H1 (cell line): Measurements from ENCODE around the gene MSI2. TPM values are rescaled to one million over a fixed set of nuclear protein-coding genes. Genes with fewer than 3 reads are reported as not detected.

Experiments
- CTCF ChIA-PET: fragments of 300-600 bp; sonication (Branson Sonifier 250); formaldehyde crosslinking; loops from one replicate; lab custom pipeline; 2021; ENCODE audit not compliant: partially characterized antibody; lab: Charles Lee
- POLR2A ChIA-PET: fragments of 300-600 bp; sonication (Branson Sonifier 250); formaldehyde crosslinking; loops from one replicate; lab custom pipeline; 2021; ENCODE audit warnings: inconsistent platforms; ENCODE audit not compliant: partially characterized antibody; lab: Charles Lee
- DNase-seq, 2 experiments: peaks; one replicate each; pipeline versions ENCODE4 v3.0.0 to v3.0.0-alpha.2; 2010 to 2022; ENCODE audit warnings: low spot score in 2 of 2, low read depth in 1 of 2, mixed read lengths in 1 of 2
- FAIRE-seq: peaks from 2 replicates; lab custom pipeline; 2011; peaks lifted over from hg19 to GRCh38; lab: Jason Lieb, UNC
- H2AFZ ChIP-seq: 2 replicates; pipeline ENCODE4 v1.8.1; 2012; ENCODE audit warnings: low read length, inconsistent platforms
- H2AK5ac ChIP-seq: 2 replicates; pipeline ENCODE4 v1.6.1; 2013; ENCODE audit warnings: low read depth, low read length
- H2BK120ac ChIP-seq: replicated peaks from 2 replicates; pipeline ENCODE3; 2013; ENCODE audit warnings: low read depth, low read length, inconsistent platforms
- H2BK12ac ChIP-seq: 2 replicates; pipeline ENCODE4 v1.6.1; 2013; ENCODE audit warnings: low read depth, low read length
- H2BK15ac ChIP-seq: 2 replicates; pipeline ENCODE4 v1.6.1; 2013; ENCODE audit warnings: low read length
- H2BK20ac ChIP-seq: 2 replicates; pipeline ENCODE4 v1.6.1; 2013; ENCODE audit warnings: low read length
- H2BK5ac ChIP-seq: 2 replicates; pipeline ENCODE4 v1.6.1; 2013; ENCODE audit warnings: low read depth, low read length
- H3K14ac ChIP-seq: 2 replicates; pipeline ENCODE4 v1.6.1; 2013; ENCODE audit warnings: inconsistent platforms; ENCODE audit not compliant: insufficient read length
- H3K18ac ChIP-seq: 2 replicates; pipeline ENCODE4 v1.6.1; 2013; ENCODE audit warnings: low read length; ENCODE audit errors: extremely low read depth
- H3K23ac ChIP-seq: 2 replicates; pipeline ENCODE4 v1.6.1; 2013; ENCODE audit warnings: inconsistent platforms; ENCODE audit not compliant: insufficient read length
- H3K23me2 ChIP-seq: 2 replicates; pipeline ENCODE4 v1.6.1; 2013; ENCODE audit warnings: low read depth, low read length
- H3K27ac ChIP-seq: 2 replicates; pipeline ENCODE4 v1.6.1; 2011; ENCODE audit warnings: low read depth, low read length, inconsistent platforms
- H3K27me3 ChIP-seq, 4 experiments: replicated peaks in 1 of 4; 1 replicate in 1 of 4; 2 replicates in 3 of 4; pipeline versions ENCODE4 v1.6.1 to v1.8.1; 2011 to 2013; ENCODE audit warnings: low read length in 3 of 4, mild to moderate bottlenecking in 3 of 4, inconsistent platforms in 2 of 4, mixed read lengths in 2 of 4, moderate library complexity in 1 of 4; ENCODE audit not compliant: control insufficient read depth in 3 of 4, insufficient read depth in 3 of 4; ENCODE audit errors: extremely low read depth in 1 of 4
- H3K36me3 ChIP-seq, 4 experiments: 2 replicates each; pipeline versions ENCODE4 v1.6.1 to v1.8.1; 2011 to 2013; ENCODE audit warnings: mild to moderate bottlenecking in 4 of 4, low read length in 3 of 4, moderate library complexity in 2 of 4, control low read depth in 1 of 4, inconsistent platforms in 1 of 4; ENCODE audit not compliant: insufficient read depth in 4 of 4, control insufficient read depth in 2 of 4
- H3K4ac ChIP-seq: replicated peaks from 2 replicates; pipeline ENCODE3; 2013; ENCODE audit warnings: low read length, low read depth, mixed read lengths, inconsistent platforms; ENCODE audit not compliant: insufficient read length
- H3K4me1 ChIP-seq, 4 experiments: replicated peaks in 1 of 4; 1 replicate in 1 of 4; 2 replicates in 3 of 4; pipeline versions ENCODE4 v1.6.1 to v1.8.1; 2011 to 2013; ENCODE audit warnings: low read length in 3 of 4, inconsistent platforms in 2 of 4, mixed read lengths in 1 of 4; ENCODE audit not compliant: insufficient read depth in 4 of 4, control insufficient read depth in 3 of 4
- H3K4me2 ChIP-seq, 2 experiments: 2 replicates each; pipeline versions ENCODE4 v1.6.1 to v1.8.1; 2011 to 2013; ENCODE audit warnings: low read depth in 2 of 2, low read length in 2 of 2, control low read depth in 1 of 2, inconsistent platforms in 1 of 2, mild to moderate bottlenecking in 1 of 2; ENCODE audit not compliant: insufficient read depth in 1 of 2
- H3K4me3 ChIP-seq, 4 experiments: fragments of 200-600, 300-600 bp in 1 of 4; sonication (generic), shearing (Covaris generic), sonication (Bioruptor Twin) in 1 of 4; 2 replicates each; pipeline versions ENCODE4 v1.5.1 to v1.8.1; 2011 to 2016; ENCODE audit warnings: low read length in 4 of 4, low read depth in 3 of 4, control low read depth in 2 of 4, inconsistent platforms in 2 of 4, mild to moderate bottlenecking in 2 of 4, mixed read lengths in 1 of 4, moderate library complexity in 1 of 4; ENCODE audit not compliant: insufficient read depth in 2 of 4; ENCODE audit errors: extremely low read depth in 1 of 4
- H3K56ac ChIP-seq: replicated peaks from 2 replicates; pipeline ENCODE3; 2013; ENCODE audit warnings: low read depth, mild to moderate bottlenecking, mixed read lengths, low read length, inconsistent platforms; ENCODE audit not compliant: insufficient read length
- H3K79me1 ChIP-seq: 2 replicates; pipeline ENCODE4 v1.6.1; 2013; ENCODE audit warnings: low read depth, low read length, control low read depth
- H3K79me2 ChIP-seq, 2 experiments: 2 replicates each; pipeline versions ENCODE4 v1.6.1 to v1.8.1; 2012 to 2013; ENCODE audit warnings: low read length in 2 of 2, mild to moderate bottlenecking in 2 of 2, inconsistent platforms in 1 of 2; ENCODE audit not compliant: insufficient read depth in 2 of 2, control insufficient read depth in 1 of 2
- H3K9ac ChIP-seq, 4 experiments: replicated peaks in 1 of 4; 1 replicate in 1 of 4; 2 replicates in 3 of 4; pipeline versions ENCODE4 v1.6.1 to v1.8.1; 2011 to 2013; ENCODE audit warnings: low read depth in 3 of 4, low read length in 3 of 4, control low read depth in 2 of 4, mild to moderate bottlenecking in 2 of 4, moderate library complexity in 2 of 4, inconsistent platforms in 1 of 4; ENCODE audit errors: extremely low read depth in 1 of 4
- H3K9me3 ChIP-seq, 2 experiments: 2 replicates each; pipeline versions ENCODE4 v1.6.1 to v1.8.1; 2012 to 2013; ENCODE audit warnings: mild to moderate bottlenecking in 2 of 2, moderate library complexity in 2 of 2, control low read depth in 1 of 2, inconsistent platforms in 1 of 2, low read depth in 1 of 2, low read length in 1 of 2, mixed read lengths in 1 of 2; ENCODE audit not compliant: insufficient read depth in 2 of 2
- H4K20me1 ChIP-seq, 2 experiments: replicated peaks in 1 of 2; 2 replicates each; pipeline versions ENCODE3 to v1.8.1; 2011 to 2013; ENCODE audit warnings: inconsistent platforms in 2 of 2, low read length in 2 of 2, mild to moderate bottlenecking in 1 of 2; ENCODE audit not compliant: insufficient read depth in 2 of 2, control insufficient read depth in 1 of 2
- H4K5ac ChIP-seq: 2 replicates; pipeline ENCODE4 v1.6.1; 2013; ENCODE audit warnings: low read length, low read depth, mixed read lengths, inconsistent platforms; ENCODE audit not compliant: insufficient read length
- H4K8ac ChIP-seq: 2 replicates; pipeline ENCODE4 v1.8.0; 2013; ENCODE audit warnings: mild to moderate bottlenecking, moderate library complexity, low read length, inconsistent platforms; ENCODE audit not compliant: insufficient read depth; ENCODE audit errors: extremely low read depth
- H4K91ac ChIP-seq: replicated peaks from 2 replicates; pipeline ENCODE3; 2013; ENCODE audit warnings: low read length, mixed read lengths, inconsistent platforms; ENCODE audit not compliant: insufficient read length
- EGR1 ChIP-seq: IDR thresholded peaks from 2 replicates; pipeline ENCODE4 v1.6.1; 2011; ENCODE audit warnings: low read depth, low read length, borderline replicate concordance
- EP300 ChIP-seq, 2 experiments: IDR thresholded peaks; 1 replicate in 1 of 2; 2 replicates in 1 of 2; pipeline ENCODE4 v1.6.1; 2011 to 2012; ENCODE audit warnings: low read depth in 2 of 2, low read length in 2 of 2, mild to moderate bottlenecking in 2 of 2, borderline replicate concordance in 1 of 2, inconsistent platforms in 1 of 2, moderate library complexity in 1 of 2
- POLR2A ChIP-seq, 2 experiments: IDR thresholded peaks; 1 replicate in 1 of 2; 2 replicates in 1 of 2; pipeline ENCODE4 v1.6.1; 2011; ENCODE audit warnings: low read depth in 2 of 2, low read length in 2 of 2, mild to moderate bottlenecking in 2 of 2; ENCODE audit errors: control extremely low read depth in 1 of 2
- RNF2 ChIP-seq: fragments of 200-900, 300-1000 bp; sonication (generic); IDR thresholded peaks from 2 replicates; pipeline ENCODE4 v1.7.1; 2016; ENCODE audit warnings: borderline replicate concordance, low read depth, mild to moderate bottlenecking, antibody characterized with exemption, low read length; ENCODE audit not compliant: poor library complexity, severe bottlenecking; ENCODE audit errors: missing control alignments
- SP2 ChIP-seq: IDR thresholded peaks from 2 replicates; pipeline ENCODE4 v1.6.1; 2012; ENCODE audit warnings: mild to moderate bottlenecking, low read length, inconsistent platforms
- TAF1 ChIP-seq: IDR thresholded peaks from 2 replicates; pipeline ENCODE4 v1.6.1; 2011; ENCODE audit warnings: mild to moderate bottlenecking, low read depth, low read length
- WGBS, 2 experiments: shearing (Covaris generic) in 1 of 2; methylation state at CpG; one replicate each; pipeline versions ENCODE4 v1.1.6 to v1.1.7; 2013 to 2015; ENCODE audit warnings: low lambda C conversion rate in 2 of 2, mixed read lengths in 2 of 2, inconsistent platforms in 1 of 2, low coverage in 1 of 2, missing lambda C conversion rate in 1 of 2; ENCODE audit not compliant: insufficient replicate concordance in 2 of 2, insufficient coverage in 1 of 2, insufficient read length in 1 of 2; ENCODE audit errors: extremely low coverage in 1 of 2, missing lambda C conversion rate in 1 of 2; 5-methylcytosine and 5-hydroxymethylcytosine counted together
- polyA plus RNA-seq, 7 experiments: library from polyadenylated mRNA; depleted of rRNA in 3 of 7; stranded (reverse) in 5 of 7; unstranded in 2 of 7; fragments of >200 nt in 5 of 7; fragments of 200-250 nt in 2 of 7; gene quantifications; 1 replicate in 5 of 7; 2 replicates in 1 of 7; 4 replicates in 1 of 7; pipeline versions ENCODE4 v1.2.1 to v1.2.3, GENCODE V29; 2011 to 2013; ENCODE audit warnings: missing spikeins in 2 of 7, mixed read lengths in 2 of 7
- total RNA-seq: library from RNA; stranded (reverse); fragmentation: NEBNext Ultra II Directional; extraction: Animal tissue kit (Norgen Biotek cat#: 25700); gene quantifications from 2 replicates; pipeline ENCODE4 v1.2.1, GENCODE V29; 2021
- TF ChIP-seq, protein P1 (sequence below): IDR thresholded peaks from 2 replicates; pipeline ENCODE4 v1.6.1; 2012; ENCODE audit warnings: inconsistent platforms

The MSI2 gene
- total and polyA plus RNA-seq, 2 of the 8 experiments (the other 6 are each of a cell fraction or from before 2014, with no cell fraction given), result 36.7 to 80.6 TPM

DNA sequence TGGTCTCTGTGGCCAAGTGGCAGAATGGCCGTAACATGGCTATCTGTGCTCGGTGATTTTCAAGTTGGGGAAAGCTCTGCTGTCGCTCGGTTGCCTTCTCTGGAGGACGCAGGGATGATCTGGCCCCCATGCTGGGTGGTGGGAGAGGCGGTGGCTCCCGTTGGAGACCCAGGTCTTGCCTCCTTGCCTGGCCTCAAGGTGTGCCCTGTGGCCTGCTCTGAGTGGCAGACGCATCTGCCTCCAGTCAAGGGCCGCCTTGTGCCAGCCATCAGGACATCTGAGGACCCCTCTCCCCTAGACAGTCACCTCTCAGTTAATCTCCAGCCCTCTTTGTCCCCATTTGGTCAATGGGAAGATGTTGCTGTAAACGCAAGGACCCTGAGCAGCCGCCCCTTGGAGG is 322.9 kb downstream of the MSI2 start:
- H2BK5ac ChIP-seq, result no peak overlapping the region
- H3K4me1 ChIP-seq, result peaks cover 0 to 14% (median 2%) of the 10 kb centered on the region in 4 experiments; a peak in 3 of 7 replicates
- CTCF ChIA-PET, result interaction anchor here (1.2 to 2.3 kb wide), 2 partner anchors 8 to 12 kb away, joined by 3 to 10 read pairs; no protein-coding TSS in a partner anchor
- 92% methylated on average over 11 of the region's 11 CpGs; no CpG with 5 or more reads in 1 of the 2 experiments for WGBS, 2 experiments
- no peak overlapping the region for H3K4me2 ChIP-seq
- H3K27ac ChIP-seq, result no peak overlapping the region
- TF ChIP-seq, protein P1, sequence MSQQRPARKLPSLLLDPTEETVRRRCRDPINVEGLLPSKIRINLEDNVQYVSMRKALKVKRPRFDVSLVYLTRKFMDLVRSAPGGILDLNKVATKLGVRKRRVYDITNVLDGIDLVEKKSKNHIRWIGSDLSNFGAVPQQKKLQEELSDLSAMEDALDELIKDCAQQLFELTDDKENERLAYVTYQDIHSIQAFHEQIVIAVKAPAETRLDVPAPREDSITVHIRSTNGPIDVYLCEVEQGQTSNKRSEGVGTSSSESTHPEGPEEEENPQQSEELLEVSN, result no peak
- TF ChIP-seq EP300 (IDR thresholded peaks at IDR 0.05; ENCODE audit: borderline replicate concordance in 1 of 2, low read depth in 2 of 2, low read length in 2 of 2) (no peak), EGR1 (no peak), POLR2A (IDR thresholded peaks at IDR 0.05; ENCODE audit: control extremely low read depth in 1 of 2, low read depth in 2 of 2, low read length in 2 of 2) (no peak), SP2 (no peak), RNF2 (no peak), TAF1 (no peak)
- TF ChIP-seq, all 59 proteins: peak for 0
- Histone ChIP-seq H3K4ac (no peak overlapping the region), H3K23me2 (no peaks in the 10 kb centered on the region), H3K9ac (no peak overlapping the region), H4K91ac (no peak overlapping the region), H3K56ac (no peak overlapping the region), H3K79me2 (0 out of 4 replicates have a peak, but pooled peaks cover 0 to 2% of the 10 kb centered on the region in 2 experiments), H3K23ac (no peak overlapping the region), H2AK5ac (0 out of 2 replicates have a peak overlapping the region, but pooled peaks have one; percentile 24), H4K20me1 (no peaks in the 10 kb centered on the region), H2AFZ (no peak overlapping the region), H3K27me3 (no peaks in the 10 kb centered on the region), H3K9me3 (no peaks in the 10 kb centered on the region), H2BK12ac (no peak overlapping the region), H3K18ac (no peak overlapping the region), H2BK15ac (no peak overlapping the region), H4K8ac (no peak overlapping the region), H3K14ac (no peak overlapping the region), H3K79me1 (no peaks in the 10 kb centered on the region), H3K4me3 (no peak overlapping the region), H4K5ac (no peak overlapping the region), H2BK120ac (no peak overlapping the region), H3K36me3 (no peaks in the 10 kb centered on the region), H2BK20ac (no peak overlapping the region)
- POLR2A ChIA-PET, result no interaction called here
- FAIRE-seq (no peak), DNase-seq (no peak)
